Umbilical cord (tissue), 2 donors: Measurements from ENCODE around the gene HBS1L. TPM values are rescaled to one million over a fixed set of nuclear protein-coding genes. Genes with fewer than 3 reads are reported as not detected.

Experiments
- DNase-seq: peaks from one replicate; pipeline ENCODE4 v3.0.0-alpha.2; 2015; ENCODE audit warnings: low spot score
- total RNA-seq: library from RNA; depleted of rRNA; stranded (reverse); fragments of >200 nt; gene quantifications from one replicate; pipeline ENCODE4 v1.2.3, GENCODE V29; 2014; ENCODE audit warnings: low replicate concordance; ENCODE audit not compliant: insufficient read depth

HBS1L gene
- total RNA-seq, 1 donor from 2014 or later: 96.5 TPM

GRCh38 chr6:135036731-135037420 is 17.7 kb downstream of the HBS1L start:
- no peak for DNase-seq

- no peak for DNase-seq
These were observed 21.4 kb downstream of the HBS1L start for GRCh38 chr6:135033238-135033637.

GRCh38 chr6:135030532-135031178 is 24.0 kb downstream of the HBS1L start:
- DNase-seq: no peak

GRCh38 chr6:135030056-135030473 is 24.6 kb downstream of the HBS1L start:
- DNase-seq: no peak

GRCh38 chr6:135025775-135026174 is 28.8 kb downstream of the HBS1L start:
- no peak for DNase-seq

GRCh38 chr6:135025175-135025574 is 29.4 kb downstream of the HBS1L start:
- DNase-seq: no peak

GRCh38 chr6:135022050-135022697 is 32.4 kb downstream of the HBS1L start:
- no peak for DNase-seq

GRCh38 chr6:135021310-135022049 is 33.1 kb downstream of the HBS1L start:
- no peak for DNase-seq

GRCh38 chr6:135018941-135019340 is 35.7 kb downstream of the HBS1L start:
- DNase-seq: no peak

GRCh38 chr6:135018052-135018451 is 36.6 kb downstream of the HBS1L start:
- no peak for DNase-seq

GRCh38 chr6:135014353-135014832 is 40.2 kb downstream of the HBS1L start:
- no peak for DNase-seq

GRCh38 chr6:135013211-135013610 is 41.4 kb downstream of the HBS1L start:
- no peak for DNase-seq

GRCh38 chr6:135012764-135013163 is 41.9 kb downstream of the HBS1L start:
- no peak for DNase-seq

GRCh38 chr6:135012349-135012748 is 42.3 kb downstream of the HBS1L start:
- no peak for DNase-seq

- no peak for DNase-seq
These were observed 45.7 kb downstream of the HBS1L start for GRCh38 chr6:135008941-135009290.

- DNase-seq: no peak
These were observed 46.3 kb downstream of the HBS1L start for GRCh38 chr6:135008072-135008940.

- DNase-seq: no peak
These were observed 48.2 kb downstream of the HBS1L start for GRCh38 chr6:135006386-135006914.

- DNase-seq: no peak
These were observed 50.2 kb downstream of the HBS1L start for GRCh38 chr6:135004399-135004798.

- DNase-seq: no peak
These were observed 51.5 kb downstream of the HBS1L start for GRCh38 chr6:135002974-135003703.

- peak; percentile 7 for DNase-seq
These were observed 52.3 kb downstream of the HBS1L start for GRCh38 chr6:135002229-135002844.
